Cerebellar cortex (tissue), 1 donor: ENCODE results near the gene BNC2.

Source experiments
- DNase-seq: peaks from one replicate; pipeline ENCODE4 v3.0.0-alpha.2; 2015; ENCODE audit warnings: low spot score

Gene BNC2

DNA sequence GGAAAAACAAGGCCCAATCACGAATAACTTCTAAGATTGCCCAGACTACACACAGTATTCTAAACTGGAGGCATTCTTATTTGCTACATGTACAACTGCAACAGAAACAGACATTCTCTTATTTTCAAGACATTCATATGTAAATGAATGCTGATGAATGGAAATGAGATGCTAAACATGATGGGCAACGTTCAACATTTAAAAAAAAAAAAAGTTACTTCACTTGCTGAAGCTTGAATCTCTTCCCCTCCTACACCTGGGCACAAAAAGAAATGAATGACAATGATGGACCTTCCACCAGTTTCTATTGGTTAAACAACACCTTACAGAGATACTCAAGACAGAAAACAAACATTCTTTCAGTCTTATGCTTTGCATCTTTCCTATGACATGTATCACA, 160.5 kb downstream of the BNC2 start:
- DNase-seq = no peak

DNA sequence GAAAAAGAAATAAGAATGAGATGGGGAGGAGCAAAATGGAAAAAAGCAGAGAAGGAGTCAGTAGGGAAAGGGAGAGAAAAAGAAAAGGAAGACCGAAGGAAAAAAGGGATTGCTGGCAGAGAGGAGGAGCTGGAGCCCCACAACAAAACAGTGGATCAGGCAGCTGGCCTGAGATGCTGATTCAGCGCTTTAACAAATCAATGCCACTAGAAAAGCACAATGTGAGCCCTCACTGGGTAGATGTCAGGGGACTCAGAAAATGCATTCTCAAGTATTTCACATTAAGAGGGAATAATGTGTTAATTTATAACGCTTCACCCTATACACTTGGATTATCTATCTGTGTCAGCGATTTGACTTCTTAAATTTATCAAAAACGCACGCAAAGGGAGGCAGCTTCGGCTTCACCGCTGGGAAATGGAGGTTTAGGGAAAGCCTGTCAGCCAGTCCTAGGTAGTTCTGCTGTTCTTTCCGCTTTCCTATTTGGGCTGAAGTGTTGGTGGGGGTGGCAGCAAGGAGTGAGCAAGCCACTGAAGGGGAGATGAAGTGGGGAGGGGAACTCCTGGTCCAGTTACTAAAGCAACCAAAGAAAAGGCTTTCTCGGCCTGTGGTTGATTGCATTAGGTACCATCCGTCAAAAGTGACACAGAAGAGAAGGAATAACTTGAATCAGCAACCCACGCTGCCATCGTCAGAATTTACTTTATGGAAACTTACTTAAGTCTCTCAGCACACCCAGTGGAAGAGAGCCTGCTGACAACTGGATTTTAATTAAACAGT, 161.6 kb downstream of the BNC2 start:
- DNase-seq = peak; percentile 49

DNA sequence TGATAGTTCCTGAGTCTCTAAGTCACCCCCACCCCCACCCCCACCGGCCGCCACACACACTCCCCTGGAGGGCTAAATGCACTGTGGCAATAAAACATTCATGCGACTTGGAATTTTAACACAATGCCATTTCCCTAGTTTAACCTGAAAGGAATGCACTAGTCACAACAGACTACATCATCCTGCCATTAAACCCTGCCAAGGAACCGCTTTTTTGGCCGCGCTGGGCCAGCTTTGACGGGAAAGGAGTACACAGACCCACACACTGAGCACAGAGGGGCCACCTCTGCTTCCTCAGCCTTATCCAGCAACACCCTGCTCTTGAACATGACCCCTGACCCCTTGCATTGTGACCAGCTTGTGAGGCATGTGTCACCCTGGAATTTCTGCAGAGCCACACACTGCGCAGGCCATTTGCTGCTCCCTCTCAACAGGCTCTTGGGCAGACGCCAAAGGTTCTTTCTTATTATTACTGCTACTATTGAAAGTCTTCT, 165.3 kb downstream of the BNC2 start:
- peak; percentile 80 for DNase-seq

DNA sequence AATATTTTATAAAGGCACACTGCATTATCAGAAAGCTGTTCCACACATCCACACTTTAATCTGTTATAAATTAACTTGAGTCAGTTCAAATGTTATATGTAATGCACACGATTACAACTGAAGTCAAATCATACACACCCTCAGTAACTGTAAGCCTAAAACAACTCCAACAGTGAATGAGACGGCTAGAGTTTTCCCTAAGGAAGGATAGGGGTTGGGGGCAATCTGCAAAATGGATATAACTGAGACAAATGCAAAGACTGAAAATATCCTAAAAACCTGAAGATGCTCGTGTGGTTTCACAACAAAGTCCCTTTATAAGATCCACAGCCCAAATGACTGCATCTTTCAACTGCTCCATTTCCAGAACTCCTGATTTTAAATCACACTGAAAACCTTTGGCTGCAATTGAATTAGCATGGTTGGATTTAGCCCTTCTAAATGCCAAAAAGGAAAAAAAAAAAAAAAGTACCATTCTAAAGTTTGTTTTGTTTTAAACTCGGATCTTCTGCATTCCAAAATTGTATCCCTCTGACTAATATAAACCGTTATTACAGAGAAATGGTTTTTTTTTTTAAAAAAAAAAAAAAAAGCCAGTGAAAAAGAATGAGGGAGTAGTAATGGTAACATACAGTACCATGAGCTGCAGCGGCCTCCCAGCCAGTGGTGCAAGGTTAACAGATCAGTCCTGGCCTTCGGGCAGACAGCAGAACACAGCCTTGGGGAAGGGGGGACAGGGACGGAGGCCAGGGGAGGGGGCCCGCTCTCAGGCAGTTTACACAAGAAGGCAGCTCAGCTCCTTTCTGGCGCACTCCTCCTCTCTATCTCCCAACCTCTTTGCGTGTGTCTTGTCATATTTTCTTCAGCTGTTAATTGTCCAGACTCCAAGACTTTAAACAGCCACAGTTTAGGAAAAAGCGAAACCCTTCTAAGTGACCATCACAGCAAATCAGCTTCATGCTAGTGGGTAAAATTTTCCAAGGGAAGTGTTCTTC, 166.1 kb downstream of the BNC2 start:
- no peak for DNase-seq

DNA sequence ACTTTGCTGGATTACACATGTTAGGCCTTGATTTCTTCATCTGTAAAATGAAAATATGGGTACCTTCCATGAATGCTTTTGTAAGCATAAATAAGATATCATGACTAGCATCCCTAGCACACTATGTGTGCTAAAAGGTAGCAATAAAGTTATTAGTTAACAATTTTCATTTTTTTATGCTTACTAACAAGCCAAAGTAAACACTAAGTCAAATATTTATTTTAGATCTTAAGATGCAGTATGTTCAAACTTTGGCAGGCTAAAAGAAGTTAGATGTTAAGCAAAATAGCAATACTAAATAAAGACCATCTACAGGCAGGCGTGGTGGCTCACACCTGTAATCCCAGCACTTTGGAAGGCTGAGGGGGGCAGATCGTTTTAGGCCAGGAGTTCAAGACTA, 169.1 kb downstream of the BNC2 start:
- no peak for DNase-seq

DNA sequence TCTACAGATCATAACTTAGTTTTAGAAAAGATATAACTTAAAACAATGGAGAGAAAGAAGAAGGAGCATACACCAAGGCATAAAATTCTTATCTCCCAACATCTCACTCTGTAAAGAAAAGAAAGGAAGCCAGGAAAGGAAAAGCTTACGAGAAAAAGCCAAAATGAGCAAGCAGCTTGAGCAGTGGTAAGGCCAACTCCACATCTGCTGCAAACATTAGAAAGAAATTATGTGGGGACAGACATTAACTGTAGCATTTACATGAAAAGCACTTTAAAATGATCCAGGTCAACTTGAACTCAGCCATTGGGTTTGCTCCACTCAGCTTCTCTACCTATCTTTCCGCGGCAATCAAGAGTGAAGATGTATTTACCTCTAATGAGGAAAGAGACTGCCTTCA, 176.9 kb downstream of the BNC2 start:
- no peak for DNase-seq

DNA sequence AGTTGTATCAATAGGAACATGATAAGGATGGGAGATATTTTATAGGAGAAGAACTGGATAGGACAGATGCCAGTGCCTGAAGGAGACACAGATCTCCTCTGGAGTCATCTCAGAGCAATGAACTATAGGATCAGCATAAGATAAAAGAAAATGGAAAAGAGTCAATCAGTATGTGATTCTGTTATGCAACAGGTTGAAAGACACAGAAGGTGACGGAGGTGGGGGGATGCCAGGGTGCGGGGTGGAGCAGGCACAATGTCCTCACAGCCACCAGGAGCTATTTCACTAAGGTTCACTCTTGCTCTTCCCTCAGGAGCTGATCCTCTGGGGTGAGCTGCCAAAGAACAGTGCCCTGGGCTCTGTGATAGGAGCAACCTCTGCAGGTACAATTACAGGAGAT, 179.8 kb downstream of the BNC2 start:
- DNase-seq = no peak

DNA sequence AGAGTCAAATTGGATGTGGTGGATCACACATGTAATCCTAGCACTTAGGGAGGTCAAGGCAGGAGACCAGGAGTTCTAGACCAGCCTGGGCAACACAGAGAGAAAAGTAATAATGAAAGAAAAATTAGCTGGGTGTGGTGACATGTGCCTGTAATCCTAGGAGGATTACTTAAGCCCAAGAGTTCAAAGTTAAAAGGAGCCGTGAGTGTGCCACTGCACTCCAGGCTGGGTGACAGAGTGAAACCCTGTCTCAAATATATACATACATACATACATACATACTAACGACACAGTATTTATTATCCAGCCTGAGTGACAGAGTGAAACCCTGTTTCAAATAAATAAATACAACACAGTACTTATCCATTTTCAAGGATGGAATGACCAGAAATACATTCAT, 180.3 kb downstream of the BNC2 start:
- no peak for DNase-seq

DNA sequence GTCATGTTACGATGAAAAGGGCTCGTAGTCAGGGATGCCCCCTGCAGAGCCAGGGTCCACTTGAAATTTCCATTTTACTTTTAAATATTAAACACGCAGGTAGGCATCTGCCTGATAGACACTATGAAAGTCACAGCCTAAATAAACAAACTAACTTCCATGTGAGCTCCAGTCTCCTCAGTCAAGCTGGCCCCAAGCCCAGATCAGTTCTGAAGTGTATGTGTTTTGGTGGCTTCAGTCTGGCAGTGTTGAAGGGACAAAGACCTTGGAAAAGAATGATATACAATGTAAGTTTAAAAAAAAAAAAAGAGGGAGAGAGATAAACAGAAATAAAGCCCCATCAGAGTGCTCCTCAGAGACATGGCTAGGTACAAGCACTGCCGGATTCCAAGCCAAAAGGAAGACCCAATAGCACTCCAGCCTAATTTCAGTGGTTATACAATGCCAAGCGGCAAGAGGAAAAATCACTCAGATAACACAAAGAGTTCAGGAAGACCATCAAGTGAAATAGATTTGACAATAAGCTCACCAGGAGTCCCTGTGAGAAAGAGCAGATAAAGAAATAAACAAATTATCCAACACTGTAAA, 181.0 kb downstream of the BNC2 start:
- no peak for DNase-seq

DNA sequence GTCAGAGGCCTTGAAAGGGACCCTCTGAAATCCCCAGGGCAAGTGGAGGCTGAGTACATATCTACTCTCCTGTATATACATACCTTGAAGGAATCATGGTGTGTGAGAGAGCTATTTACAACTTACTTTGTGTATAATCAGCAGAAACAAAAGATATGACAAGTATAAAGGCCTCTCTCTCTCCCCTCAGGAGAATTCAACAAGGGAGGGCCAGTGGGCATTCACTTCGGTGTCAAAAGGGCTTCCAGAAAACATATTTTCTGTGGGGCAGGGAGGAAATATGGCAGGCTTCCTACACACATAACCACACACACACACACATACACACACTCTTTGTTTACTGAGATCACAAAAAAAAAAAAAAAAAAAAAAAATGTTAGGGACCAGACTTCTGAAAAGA, 181.7 kb downstream of the BNC2 start:
- no peak for DNase-seq

DNA sequence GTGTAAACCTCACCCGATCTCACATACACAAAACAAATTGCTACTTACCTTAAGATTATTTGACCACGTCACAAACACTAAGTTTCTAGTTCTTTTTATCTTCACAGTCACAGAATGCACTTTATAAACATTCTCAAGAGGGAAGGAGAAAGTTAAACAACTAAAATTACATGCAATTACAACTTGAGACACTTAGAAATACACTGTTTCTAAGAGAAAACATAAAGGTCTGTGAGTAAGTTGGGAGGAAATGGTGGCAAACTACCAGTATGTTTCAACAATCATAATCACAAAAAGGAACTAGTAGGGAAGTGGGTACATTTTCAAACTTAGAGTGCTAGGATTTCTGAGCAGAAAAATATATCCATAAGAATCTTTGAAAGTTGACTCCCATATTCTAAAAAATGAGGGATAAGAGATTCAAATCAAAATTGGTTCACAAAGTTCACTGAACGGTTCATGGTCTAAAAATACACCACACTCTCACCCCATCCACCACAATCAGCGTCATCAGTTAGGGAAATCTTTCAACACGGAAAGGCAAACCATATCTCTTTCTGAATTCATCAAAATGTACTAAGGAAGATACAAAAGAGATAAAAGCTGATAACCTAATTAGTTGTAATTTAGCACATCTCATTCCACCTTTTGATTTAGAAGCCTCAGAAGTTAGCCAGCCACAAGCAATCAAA, 182.6 kb downstream of the BNC2 start:
- no peak for DNase-seq

DNA sequence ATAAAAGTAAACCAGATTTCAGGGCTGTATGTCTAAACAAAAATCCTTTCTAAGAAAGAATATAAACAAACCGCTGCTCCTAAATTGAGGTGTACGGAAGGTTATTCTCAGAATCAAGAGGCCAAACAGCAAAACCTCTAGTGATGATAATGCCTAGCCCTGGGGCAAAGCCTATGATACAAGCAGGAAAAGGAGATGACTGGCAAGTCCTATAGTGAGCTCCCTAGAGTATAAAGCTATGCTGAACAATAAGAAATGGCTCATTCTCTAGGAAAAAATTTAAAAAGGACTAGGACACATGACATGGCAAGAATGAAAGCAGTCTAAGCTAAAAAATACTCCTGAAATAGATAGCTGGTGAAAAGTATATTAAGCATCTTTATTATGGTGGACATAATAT, 187.1 kb downstream of the BNC2 start:
- no peak for DNase-seq

DNA sequence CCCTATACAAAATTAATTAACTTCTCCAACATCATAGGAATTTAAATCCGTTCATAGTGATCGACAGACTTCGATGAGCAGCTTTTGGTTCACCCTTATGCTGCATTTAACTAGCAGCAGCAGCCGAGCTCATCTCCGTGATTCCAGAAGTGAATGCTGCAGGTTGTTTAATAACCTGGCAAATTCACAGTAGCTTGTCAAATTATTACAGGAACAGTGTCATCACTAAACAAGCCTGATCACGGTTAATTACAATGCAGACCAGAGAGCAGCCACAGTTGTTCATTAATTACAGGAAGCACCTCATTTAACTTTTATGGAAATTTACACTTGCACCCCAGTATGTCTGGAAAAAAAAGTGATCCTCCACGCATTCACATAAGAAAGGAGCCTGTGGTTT, 188.2 kb downstream of the BNC2 start:
- no peak for DNase-seq

DNA sequence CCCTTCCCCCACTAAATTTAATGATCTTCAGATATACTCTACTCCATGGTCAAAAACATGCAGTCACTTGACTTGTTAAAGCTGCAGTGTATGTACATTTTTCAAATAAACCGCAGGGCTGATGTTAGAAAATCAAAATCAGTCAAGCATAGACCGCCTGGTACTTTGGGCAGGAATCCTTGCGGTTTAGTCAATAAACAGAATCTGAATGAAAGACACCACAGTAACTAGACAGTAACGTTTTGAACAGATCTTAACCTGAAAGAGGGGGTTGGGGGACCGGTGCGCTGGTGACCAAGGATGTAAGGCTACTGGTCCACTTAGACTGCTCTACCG, 188.8 kb downstream of the BNC2 start:
- no peak for DNase-seq

DNA sequence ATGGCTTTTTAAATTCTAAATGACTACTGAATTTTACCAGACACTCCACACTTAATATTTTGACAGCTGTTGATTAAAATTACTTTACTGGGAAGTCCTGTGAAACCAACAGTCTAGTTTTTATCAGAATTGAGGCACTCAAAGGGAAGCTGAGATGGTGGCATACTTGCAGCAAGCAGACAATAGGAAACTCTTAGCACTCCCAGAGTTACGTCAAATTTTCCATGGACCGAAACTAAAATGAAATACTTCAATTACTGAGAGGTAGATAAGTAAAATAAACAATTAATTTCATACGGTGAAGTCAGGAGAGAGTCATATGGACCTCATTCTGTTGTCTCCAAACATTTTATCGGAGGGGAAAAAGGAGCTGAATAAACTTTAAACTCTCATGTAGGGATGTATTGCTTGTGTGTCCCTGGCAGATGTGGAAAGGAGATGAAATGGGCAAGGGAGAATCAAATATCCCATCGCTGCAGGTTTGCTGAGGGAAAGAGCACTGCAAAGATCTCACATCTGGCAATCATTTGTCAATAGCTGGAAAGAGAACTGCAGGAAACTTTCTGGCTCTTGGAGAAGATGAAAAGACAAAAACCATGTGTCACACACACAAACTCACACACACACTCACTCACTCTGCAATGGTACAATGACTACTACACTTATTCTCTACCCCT, 189.4 kb downstream of the BNC2 start:
- DNase-seq = no peak

DNA sequence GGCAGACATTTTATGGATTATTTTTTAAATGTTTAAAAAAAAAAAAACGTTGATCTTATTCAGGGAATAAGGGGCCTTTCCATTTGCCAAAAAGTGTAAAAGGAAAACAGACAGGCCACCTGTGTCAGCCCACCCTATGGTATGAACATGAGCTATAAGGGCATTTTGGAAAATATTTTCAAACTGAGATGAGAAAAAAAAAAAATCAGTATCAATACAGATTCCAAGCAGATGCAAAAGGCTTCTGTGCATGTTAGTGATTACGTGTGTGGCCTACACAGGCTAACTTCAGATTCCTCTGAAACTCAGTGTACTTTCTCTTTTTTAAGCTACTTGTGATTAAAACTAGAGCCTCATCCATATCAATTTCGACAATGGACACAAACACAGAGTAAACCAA, 189.9 kb downstream of the BNC2 start:
- DNase-seq = no peak

DNA sequence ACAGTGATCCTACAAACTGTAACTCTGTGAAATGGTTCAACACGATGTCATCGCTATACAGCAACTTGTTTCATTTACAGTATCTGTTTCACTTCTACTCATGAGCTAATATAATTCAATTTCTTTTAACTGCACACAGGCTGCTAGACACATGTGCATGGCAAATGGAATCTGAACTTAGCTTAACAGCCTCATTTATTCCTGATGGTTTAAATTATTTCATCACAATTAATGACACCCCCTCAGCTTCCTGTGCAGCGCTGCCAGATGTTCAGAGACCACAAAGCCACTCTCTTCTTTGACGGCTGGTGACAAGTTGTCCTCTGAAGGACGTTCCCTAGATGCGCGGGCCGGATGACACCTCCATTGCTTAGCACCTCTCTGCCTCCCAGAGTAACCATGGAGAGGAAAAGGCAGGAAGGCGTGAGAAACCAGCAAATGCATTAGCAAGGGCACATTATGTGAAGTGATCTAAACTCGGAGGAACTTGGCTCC, 191.1 kb downstream of the BNC2 start:
- no peak for DNase-seq

DNA sequence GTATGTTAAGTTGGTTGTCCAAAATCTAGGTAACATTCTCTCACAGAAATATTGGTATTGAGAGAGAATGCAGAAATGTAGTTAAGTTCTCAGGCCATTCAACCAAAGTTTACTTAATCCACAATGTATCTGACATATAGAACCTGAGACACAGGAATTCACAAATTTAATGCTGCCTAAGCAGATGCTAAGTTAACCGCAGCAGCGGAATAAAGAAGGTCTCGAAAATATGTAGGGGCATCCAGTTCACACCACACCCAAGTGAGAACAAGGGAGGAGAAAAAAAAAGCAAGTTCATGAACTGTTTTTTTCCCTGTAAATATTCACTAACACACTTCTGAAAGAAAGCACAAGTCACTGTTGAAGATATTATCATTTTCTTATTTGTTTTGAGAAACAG, 194.0 kb downstream of the BNC2 start:
- no peak for DNase-seq

DNA sequence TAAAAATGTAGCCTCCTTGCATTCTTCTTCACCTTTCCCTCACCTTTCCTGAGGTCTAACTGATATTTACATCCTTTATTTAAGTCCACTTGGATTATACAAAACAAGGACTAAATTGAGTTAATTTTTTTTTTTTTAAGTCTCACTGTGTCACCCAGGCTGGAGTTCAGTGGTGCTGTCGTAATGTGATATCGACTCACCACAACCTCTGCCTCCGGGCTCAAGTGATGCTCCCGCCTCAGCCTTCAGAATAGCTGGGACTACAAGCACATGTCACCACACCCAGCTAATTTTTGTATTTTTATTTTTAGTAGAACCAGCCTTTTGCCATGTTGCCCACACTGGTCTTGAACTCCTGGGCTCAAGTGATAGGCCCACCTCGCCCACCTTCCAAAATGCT, 195.3 kb downstream of the BNC2 start:
- no peak for DNase-seq

DNA sequence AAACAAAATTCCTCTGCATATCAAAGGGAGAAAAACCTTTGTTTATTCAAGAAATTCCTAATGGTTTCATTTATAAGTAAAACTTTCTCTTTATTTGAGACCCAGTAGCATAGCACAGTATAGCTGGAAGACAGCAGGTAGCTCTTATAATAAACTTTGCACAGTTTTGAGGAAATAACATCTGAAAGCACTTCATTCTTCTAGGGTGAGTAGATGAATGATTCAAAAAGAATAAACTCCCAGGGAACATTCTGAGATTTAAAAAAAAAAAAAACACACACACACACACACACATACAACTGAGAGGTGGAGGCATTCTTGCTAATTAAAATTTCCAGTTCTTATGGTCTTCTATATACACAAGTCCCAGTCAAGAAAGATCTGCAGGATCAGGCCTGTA, 197.3 kb downstream of the BNC2 start:
- no peak for DNase-seq

DNA sequence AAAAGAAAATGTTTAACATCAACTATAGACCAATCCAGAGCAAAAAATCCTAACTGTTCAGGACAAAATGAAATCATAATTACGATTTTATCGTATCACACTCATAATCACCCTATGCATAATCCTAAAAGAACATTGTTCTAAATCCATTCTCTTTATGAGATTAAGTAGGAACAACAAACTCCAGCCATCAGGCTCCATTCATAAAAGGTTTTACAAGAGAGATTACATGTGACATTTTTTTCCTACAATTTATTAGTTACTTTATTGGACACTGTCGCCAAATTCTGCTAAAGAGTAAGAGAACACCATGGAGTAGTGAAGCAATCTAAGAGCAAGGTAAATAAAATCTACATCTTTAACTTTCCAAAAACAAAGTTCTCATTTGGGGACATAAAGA, 198.0 kb downstream of the BNC2 start:
- DNase-seq = no peak
